ENCODE measurements around the gene RINT1. TPM values are rescaled to one million over a fixed set of nuclear protein-coding genes. Genes with fewer than 3 reads are reported as not detected.

RINT1 gene
- polyA plus RNA-seq, 2 of the 4 experiments (the other 2 are of a cell fraction) = 26.3 to 34.9 TPM

DNA sequence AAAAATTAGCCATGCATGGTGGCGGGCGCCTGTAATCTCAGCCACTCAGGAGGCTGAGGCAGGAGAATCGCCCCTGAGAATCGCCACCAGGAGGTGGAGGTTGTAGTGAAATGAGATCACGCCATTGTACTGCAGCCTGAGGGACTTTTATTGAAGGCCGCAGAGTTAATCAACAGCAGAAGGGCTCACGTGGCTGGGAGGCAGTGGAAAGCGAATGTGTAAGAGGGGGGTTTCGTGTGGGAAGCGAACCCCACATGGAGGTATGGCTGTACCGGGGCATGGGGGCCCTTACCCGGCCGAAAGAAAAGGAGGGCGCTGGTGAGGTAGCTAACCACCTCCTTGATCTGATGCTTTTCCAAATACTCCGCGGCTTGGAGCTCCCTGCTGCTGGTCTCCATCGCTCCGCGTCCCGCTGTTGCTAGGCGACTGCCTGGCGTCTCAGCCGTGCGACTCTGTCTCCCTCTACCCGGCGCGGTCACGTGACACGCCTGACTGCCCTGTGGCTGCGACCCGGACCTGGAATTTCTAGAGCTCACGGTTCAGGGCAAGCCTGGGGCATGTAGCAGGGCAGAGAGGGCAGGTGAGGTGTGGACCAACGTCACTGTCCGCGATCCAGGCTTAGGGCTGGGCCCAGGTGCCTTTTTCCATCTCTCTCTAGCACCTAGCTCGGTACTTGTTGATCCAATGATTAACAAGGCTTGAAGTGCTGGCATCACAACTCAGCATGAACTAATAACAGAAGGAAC lies 49.2 kb downstream of the RINT1 start, which contains the start of gene EFCAB10:
EFCAB10 (minus strand) TSS at position 428 of the 746 bp plus-strand sequence; CDS start at position 398, 30 bp downstream.
- FAIRE-seq (no peak), DNase-seq (ENCODE audit: low read depth in 1 of 2, low spot score in 1 of 2) (peak; percentile 88 to 89), ATAC-seq (peak; percentile 96)
- Histone ChIP-seq H3K9me3 (no peaks in the 10 kb centered on the region), H3K27ac (peak within 1 kb of the TSS; percentile 81 to 86), H3K4me2 (peak within 1 kb of the TSS; percentile 84), H3K4me1 (peaks cover 7% of the 10 kb centered on the region; the same call in 2 of the 3 replicates), H3K4me3 (peak within 1 kb of the TSS; percentile 53)
- CTCF ChIA-PET = interaction anchor here (0.6 to 1.2 kb wide), 8 partner anchors 9 to 519 kb away, joined by 3 to 5 read pairs (median 3); no protein-coding TSS in a partner anchor
- 10% methylated on average over 22 of the region's 36 CpGs for WGBS (ENCODE audit: missing lambda C conversion rate)
- TF ChIP-seq, protein P1, sequence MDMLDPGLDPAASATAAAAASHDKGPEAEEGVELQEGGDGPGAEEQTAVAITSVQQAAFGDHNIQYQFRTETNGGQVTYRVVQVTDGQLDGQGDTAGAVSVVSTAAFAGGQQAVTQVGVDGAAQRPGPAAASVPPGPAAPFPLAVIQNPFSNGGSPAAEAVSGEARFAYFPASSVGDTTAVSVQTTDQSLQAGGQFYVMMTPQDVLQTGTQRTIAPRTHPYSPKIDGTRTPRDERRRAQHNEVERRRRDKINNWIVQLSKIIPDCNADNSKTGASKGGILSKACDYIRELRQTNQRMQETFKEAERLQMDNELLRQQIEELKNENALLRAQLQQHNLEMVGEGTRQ (IDR thresholded peaks at IDR 0.05) = peak; percentile 96
- TF ChIP-seq JUN (IDR thresholded peaks at IDR 0.05) = 0 out of 5 replicates have a peak, but pooled peaks of 1 of the 2 experiments have one; percentile 22
- TF ChIP-seq POLR2AphosphoS2 (conservative IDR thresholded peaks at IDR 0.05; ENCODE audit: low read length) = no peak
- no peak for TF ChIP-seq SREBF2 (IDR thresholded peaks at IDR 0.05)
- TF ChIP-seq, protein P2, sequence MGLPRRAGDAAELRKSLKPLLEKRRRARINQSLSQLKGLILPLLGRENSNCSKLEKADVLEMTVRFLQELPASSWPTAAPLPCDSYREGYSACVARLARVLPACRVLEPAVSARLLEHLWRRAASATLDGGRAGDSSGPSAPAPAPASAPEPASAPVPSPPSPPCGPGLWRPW (IDR thresholded peaks at IDR 0.05) = no peak
- TF ChIP-seq, protein P3, sequence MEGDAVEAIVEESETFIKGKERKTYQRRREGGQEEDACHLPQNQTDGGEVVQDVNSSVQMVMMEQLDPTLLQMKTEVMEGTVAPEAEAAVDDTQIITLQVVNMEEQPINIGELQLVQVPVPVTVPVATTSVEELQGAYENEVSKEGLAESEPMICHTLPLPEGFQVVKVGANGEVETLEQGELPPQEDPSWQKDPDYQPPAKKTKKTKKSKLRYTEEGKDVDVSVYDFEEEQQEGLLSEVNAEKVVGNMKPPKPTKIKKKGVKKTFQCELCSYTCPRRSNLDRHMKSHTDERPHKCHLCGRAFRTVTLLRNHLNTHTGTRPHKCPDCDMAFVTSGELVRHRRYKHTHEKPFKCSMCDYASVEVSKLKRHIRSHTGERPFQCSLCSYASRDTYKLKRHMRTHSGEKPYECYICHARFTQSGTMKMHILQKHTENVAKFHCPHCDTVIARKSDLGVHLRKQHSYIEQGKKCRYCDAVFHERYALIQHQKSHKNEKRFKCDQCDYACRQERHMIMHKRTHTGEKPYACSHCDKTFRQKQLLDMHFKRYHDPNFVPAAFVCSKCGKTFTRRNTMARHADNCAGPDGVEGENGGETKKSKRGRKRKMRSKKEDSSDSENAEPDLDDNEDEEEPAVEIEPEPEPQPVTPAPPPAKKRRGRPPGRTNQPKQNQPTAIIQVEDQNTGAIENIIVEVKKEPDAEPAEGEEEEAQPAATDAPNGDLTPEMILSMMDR (IDR thresholded peaks at IDR 0.05) = peak; percentile 14; the same call in 2 of the 3 replicates
- no peak for TF ChIP-seq NR3C1 (IDR thresholded peaks at IDR 0.05)
- TF ChIP-seq, protein P4, sequence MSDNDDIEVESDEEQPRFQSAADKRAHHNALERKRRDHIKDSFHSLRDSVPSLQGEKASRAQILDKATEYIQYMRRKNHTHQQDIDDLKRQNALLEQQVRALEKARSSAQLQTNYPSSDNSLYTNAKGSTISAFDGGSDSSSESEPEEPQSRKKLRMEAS (IDR thresholded peaks at IDR 0.05) = peak; percentile 64
- TF ChIP-seq EHF (CRISPR knock-in tag; IDR thresholded peaks at IDR 0.05) = no peak
- TF ChIP-seq MYC (IDR thresholded peaks at IDR 0.05; ENCODE audit: borderline replicate concordance, low read length) = no peak
- peak; percentile 45 to 50; a peak in 3 of 4 replicates for TF ChIP-seq CEBPB (IDR thresholded peaks at IDR 0.05)
- TF ChIP-seq SMC3 (IDR thresholded peaks at IDR 0.05) = no peak
- 0 out of 2 replicates have a peak, but pooled peaks have one; percentile 57 for TF ChIP-seq HOXB5 (CRISPR knock-in tag; IDR thresholded peaks at IDR 0.05)
- TF ChIP-seq RARB (CRISPR knock-in tag; IDR thresholded peaks at IDR 0.05) = no peak
- TF ChIP-seq, protein P5, sequence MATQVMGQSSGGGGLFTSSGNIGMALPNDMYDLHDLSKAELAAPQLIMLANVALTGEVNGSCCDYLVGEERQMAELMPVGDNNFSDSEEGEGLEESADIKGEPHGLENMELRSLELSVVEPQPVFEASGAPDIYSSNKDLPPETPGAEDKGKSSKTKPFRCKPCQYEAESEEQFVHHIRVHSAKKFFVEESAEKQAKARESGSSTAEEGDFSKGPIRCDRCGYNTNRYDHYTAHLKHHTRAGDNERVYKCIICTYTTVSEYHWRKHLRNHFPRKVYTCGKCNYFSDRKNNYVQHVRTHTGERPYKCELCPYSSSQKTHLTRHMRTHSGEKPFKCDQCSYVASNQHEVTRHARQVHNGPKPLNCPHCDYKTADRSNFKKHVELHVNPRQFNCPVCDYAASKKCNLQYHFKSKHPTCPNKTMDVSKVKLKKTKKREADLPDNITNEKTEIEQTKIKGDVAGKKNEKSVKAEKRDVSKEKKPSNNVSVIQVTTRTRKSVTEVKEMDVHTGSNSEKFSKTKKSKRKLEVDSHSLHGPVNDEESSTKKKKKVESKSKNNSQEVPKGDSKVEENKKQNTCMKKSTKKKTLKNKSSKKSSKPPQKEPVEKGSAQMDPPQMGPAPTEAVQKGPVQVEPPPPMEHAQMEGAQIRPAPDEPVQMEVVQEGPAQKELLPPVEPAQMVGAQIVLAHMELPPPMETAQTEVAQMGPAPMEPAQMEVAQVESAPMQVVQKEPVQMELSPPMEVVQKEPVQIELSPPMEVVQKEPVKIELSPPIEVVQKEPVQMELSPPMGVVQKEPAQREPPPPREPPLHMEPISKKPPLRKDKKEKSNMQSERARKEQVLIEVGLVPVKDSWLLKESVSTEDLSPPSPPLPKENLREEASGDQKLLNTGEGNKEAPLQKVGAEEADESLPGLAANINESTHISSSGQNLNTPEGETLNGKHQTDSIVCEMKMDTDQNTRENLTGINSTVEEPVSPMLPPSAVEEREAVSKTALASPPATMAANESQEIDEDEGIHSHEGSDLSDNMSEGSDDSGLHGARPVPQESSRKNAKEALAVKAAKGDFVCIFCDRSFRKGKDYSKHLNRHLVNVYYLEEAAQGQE (IDR thresholded peaks at IDR 0.05) = no peak
- TF ChIP-seq BHLHE40 (IDR thresholded peaks at IDR 0.05; ENCODE audit: low read depth, low read length) = peak; percentile 36; the same call in 1 of the 2 replicates
- TF ChIP-seq TP53 (CRISPR knock-in tag; IDR thresholded peaks at IDR 0.05) = no peak
- POLR2A ChIA-PET = interaction anchor here (0.7 to 1.5 kb wide), 4 partner anchors 8 to 489 kb away, joined by 3 to 6 read pairs (median 3); partner anchors contain the start of gene RINT1

DNA sequence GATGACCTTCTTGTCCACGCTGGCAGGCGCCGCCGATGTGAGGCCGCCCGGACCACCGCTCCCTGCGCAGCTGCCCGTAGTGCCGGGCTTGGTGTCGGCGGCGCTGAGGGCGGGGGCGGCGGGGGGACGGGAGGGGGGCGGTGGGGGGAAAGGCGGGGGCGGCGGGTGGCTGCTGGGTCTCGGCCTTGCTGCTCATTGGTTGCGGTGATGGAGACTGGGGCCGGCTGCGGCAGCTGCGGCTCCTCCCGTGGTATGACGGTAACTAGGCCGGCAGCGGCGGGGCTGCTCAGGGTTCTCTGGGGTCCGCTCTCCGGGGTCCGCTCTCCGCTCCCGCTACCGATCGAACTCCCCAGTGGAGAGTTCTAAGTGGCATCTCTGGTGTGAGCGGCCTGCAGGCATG lies 51.1 kb downstream of the RINT1 start:
- ChIA-PET CTCF (no interaction called here), POLR2A (no interaction called here)
- Histone ChIP-seq H3K27ac (no peak overlapping the region), H3K9me3 (no peaks in the 10 kb centered on the region), H3K4me3 (no peak overlapping the region), H3K4me1 (peaks cover 7% of the 10 kb centered on the region; the same call in 2 of the 3 replicates), H3K4me2 (no peak overlapping the region)
- FAIRE-seq (no peak), ATAC-seq (no peak), DNase-seq (ENCODE audit: low read depth in 1 of 2, low spot score in 1 of 2) (no peak)
- TF ChIP-seq HOXA7 (CRISPR knock-in tag; IDR thresholded peaks at IDR 0.05) (no peak), HEYL (CRISPR knock-in tag; IDR thresholded peaks at IDR 0.05) (no peak), HOXB13 (CRISPR knock-in tag; IDR thresholded peaks at IDR 0.05; ENCODE audit: low read depth) (no peak), BHLHE40 (IDR thresholded peaks at IDR 0.05; ENCODE audit: low read depth, low read length) (no peak), NFE2L2 (conservative IDR thresholded peaks at IDR 0.05; ENCODE audit: low read length) (no peak), JUNB (IDR thresholded peaks at IDR 0.05) (no peak), NPAS2 (CRISPR knock-in tag; IDR thresholded peaks at IDR 0.05; ENCODE audit: borderline replicate concordance) (no peak)
- TF ChIP-seq, protein P6, sequence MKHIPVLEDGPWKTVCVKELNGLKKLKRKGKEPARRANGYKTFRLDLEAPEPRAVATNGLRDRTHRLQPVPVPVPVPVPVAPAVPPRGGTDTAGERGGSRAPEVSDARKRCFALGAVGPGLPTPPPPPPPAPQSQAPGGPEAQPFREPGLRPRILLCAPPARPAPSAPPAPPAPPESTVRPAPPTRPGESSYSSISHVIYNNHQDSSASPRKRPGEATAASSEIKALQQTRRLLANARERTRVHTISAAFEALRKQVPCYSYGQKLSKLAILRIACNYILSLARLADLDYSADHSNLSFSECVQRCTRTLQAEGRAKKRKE (CRISPR knock-in tag; IDR thresholded peaks at IDR 0.05; ENCODE audit: low read depth) = no peak
- TF ChIP-seq, protein P1 (IDR thresholded peaks at IDR 0.05) = no peak
- 94% methylated on average over 5 of the region's 39 CpGs for WGBS (ENCODE audit: missing lambda C conversion rate)
